Progenitor cell of endocrine pancreas (in vitro differentiated cells): ENCODE measurements around the gene QRICH1. TPM values are rescaled to one million over a fixed set of nuclear protein-coding genes. Genes with fewer than 3 reads are reported as not detected.

Experiments used
- DNase-seq: peaks from one replicate; pipeline ENCODE4 v3.0.0; 2021; ENCODE audit warnings: low spot score; ENCODE audit not compliant: unreplicated experiment
- H3K27ac Mint-ChIP-seq: 2 replicates; pipeline ENCODE4 v1.8.0; 2021; ENCODE audit warnings: mild to moderate bottlenecking, moderate library complexity, mixed read lengths
- H3K27me3 Mint-ChIP-seq: 2 replicates; pipeline ENCODE4 v1.8.0; 2021; ENCODE audit warnings: mixed read lengths
- H3K36me3 Mint-ChIP-seq: 2 replicates; pipeline ENCODE4 v1.8.0; 2022; ENCODE audit warnings: mixed read lengths; ENCODE audit not compliant: insufficient read depth
- H3K4me1 Mint-ChIP-seq: 2 replicates; pipeline ENCODE4 v1.8.0; 2021; ENCODE audit warnings: low read depth, mixed read lengths
- H3K4me3 Mint-ChIP-seq: 2 replicates; pipeline ENCODE4 v1.8.0; 2021; ENCODE audit warnings: low read depth, mild to moderate bottlenecking, moderate library complexity, mixed read lengths
- H3K9me3 Mint-ChIP-seq: 2 replicates; pipeline ENCODE4 v1.8.0; 2021; ENCODE audit warnings: low read depth, mixed read lengths
- total RNA-seq: library from RNA; stranded (reverse); gene quantifications from 2 replicates; pipeline ENCODE4 v1.2.1, GENCODE V29; 2021
- TF ChIP-seq, protein P1 (sequence below): fragments of 200-600 bp; sonication (generic); IDR thresholded peaks from one replicate; pipeline ENCODE4 v1.5.0; 2021; ENCODE audit warnings: antibody characterized with exemption, mild to moderate bottlenecking; ENCODE audit not compliant: unreplicated experiment

The QRICH1 gene
- total RNA-seq, 1 donor from 2014 or later, result 130 TPM

GRCh38 chr3:49001155-49001554 is 92.7 kb downstream of the QRICH1 start:
- Mint-ChIP-seq H3K36me3 (peaks cover 5% of the 10 kb centered on the region), H3K4me3 (no peak overlapping the region), H3K27me3 (peaks cover 24% of the 10 kb centered on the region), H3K27ac (no peak overlapping the region), H3K4me1 (peaks cover 36% of the 10 kb centered on the region), H3K9me3 (no peaks in the 10 kb centered on the region)
- TF ChIP-seq, protein P1, sequence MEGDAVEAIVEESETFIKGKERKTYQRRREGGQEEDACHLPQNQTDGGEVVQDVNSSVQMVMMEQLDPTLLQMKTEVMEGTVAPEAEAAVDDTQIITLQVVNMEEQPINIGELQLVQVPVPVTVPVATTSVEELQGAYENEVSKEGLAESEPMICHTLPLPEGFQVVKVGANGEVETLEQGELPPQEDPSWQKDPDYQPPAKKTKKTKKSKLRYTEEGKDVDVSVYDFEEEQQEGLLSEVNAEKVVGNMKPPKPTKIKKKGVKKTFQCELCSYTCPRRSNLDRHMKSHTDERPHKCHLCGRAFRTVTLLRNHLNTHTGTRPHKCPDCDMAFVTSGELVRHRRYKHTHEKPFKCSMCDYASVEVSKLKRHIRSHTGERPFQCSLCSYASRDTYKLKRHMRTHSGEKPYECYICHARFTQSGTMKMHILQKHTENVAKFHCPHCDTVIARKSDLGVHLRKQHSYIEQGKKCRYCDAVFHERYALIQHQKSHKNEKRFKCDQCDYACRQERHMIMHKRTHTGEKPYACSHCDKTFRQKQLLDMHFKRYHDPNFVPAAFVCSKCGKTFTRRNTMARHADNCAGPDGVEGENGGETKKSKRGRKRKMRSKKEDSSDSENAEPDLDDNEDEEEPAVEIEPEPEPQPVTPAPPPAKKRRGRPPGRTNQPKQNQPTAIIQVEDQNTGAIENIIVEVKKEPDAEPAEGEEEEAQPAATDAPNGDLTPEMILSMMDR, result no peak
- DNase-seq, result no peak

DNA sequence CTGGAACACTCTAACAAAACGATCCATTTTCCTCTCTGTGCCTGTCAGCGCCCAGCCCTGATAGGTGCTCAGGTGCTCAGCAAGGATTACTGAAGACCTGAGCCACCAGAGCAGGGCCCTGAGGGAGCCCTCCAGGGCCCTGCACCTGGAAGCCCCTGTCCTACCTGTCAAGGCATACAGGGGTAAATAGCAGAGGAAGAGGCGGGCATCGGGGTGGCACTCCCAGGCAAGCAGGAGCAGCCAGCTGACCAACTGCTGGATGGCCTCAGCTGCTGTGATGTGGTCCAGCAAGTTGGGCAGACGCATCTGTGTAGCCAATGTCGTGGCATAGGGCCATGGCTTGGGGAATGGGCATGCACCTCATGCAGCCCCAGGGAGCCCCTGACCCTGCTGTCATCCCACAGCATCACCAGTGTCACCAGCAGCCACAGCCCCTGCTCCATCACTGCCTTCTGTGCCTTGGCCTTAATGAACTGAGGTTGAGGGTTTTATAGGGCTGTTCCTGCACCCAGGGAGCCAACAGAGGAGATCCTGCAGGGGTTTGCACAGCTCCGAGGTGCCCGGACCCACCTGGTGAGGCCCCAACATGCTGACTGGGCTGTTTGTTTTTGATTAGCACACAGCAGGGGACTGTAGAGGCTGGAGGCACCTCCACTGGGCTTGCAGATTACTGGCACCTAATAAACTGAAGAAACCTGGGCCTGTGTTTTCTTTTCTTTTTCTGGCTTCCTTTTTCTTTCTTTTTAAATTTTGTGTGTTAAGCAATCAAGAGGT is 94.6 kb downstream of the QRICH1 start:
- Mint-ChIP-seq H3K4me3 (peak overlapping the region; percentile 5), H3K27ac (peak overlapping the region; percentile 84), H3K9me3 (no peaks in the 10 kb centered on the region), H3K27me3 (peaks cover 34% of the 10 kb centered on the region), H3K36me3 (peaks cover 15% of the 10 kb centered on the region), H3K4me1 (peaks cover 31% of the 10 kb centered on the region)
- TF ChIP-seq, protein P1, result no peak
- no peak for DNase-seq

DNA sequence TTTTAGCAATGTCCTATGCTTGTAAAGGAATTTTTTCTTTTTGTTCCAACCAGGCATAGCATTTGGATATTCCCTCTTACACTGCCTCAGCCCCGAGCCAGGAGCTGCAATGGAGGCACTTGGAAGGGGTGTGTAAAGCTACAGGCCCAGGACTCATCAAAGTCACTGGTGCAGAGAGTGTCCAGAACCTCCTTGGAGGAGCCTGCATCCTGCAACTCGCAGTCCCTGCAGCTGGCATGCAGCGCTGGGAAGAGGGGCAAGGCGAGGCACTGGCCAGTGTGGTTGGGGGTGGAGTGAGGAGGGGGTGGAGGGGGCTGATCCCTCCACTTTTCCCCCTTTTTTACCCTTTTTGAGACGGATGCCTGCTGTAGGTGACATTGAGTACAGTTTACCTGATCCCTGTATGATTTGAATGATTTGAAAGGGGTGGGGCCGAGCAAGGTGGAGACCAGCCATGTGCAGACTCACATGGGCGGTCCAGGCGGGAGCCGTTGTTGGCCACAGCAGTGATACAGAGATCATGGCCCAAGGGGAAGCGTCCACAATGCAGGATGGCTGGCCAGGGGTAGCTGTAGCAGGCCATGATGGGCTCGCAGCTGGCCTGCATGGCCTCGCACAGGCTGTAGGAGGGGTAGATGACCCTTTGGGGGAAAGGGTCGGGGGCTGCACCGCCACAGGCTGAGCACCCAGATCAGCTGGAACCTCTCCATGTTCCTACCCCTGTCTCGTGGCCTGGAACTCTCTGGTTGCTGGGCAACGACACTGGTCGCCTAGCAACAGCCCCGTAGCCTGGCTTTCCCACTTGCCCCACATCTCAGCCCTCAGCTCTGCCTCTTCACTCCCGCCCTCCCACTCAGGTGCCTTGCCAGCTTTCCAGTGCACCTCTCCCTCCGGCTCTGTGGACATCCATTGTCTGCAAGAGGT is 95.9 kb downstream of the QRICH1 start:
- H3K9me3 Mint-ChIP-seq, result no peaks in the 10 kb centered on the region
- H3K4me3 Mint-ChIP-seq, result no peak overlapping the region
- TF ChIP-seq, protein P1, result no peak
- no peak overlapping the region for H3K27ac Mint-ChIP-seq
- peaks cover 42% of the 10 kb centered on the region for H3K27me3 Mint-ChIP-seq
- H3K36me3 Mint-ChIP-seq, result peaks cover 18% of the 10 kb centered on the region
- DNase-seq, result no peak
- H3K4me1 Mint-ChIP-seq, result peaks cover 25% of the 10 kb centered on the region

GRCh38 chr3:48997102-48997635 is 96.7 kb downstream of the QRICH1 start:
- TF ChIP-seq, protein P1, result peak; percentile 23
- H3K27me3 Mint-ChIP-seq, result peaks cover 38% of the 10 kb centered on the region
- peaks cover 25% of the 10 kb centered on the region for H3K4me1 Mint-ChIP-seq
- no peak overlapping the region for H3K4me3 Mint-ChIP-seq
- H3K36me3 Mint-ChIP-seq, result peaks cover 17% of the 10 kb centered on the region
- DNase-seq, result no peak
- H3K9me3 Mint-ChIP-seq, result no peaks in the 10 kb centered on the region
- H3K27ac Mint-ChIP-seq, result no peak overlapping the region

DNA sequence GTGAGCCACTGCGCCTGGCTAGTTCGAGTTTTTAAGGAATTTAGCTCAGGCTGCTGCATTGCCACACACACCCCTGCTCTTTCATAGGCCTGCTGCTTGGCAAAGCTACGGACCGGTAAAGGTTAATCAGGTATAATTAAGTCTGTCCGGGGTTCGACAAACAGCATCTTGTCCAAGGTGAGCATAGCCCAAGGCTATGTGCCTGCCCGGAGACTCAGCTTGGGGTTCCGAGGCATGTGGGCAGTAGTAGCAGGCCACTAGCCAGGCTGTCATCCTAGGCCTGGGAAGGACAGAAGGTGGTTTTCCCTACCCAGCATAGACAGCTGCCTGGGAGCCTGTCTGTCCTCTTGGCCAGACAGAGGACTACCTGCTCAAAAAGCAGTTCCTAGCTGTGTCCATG is 97.2 kb downstream of the QRICH1 start:
- no peak for DNase-seq
- peaks cover 17% of the 10 kb centered on the region for H3K36me3 Mint-ChIP-seq

More for the DNA sequence above, 97.2 kb downstream of the QRICH1 start:
- Mint-ChIP-seq H3K4me3 (no peak overlapping the region), H3K27ac (no peak overlapping the region), H3K27me3 (peaks cover 37% of the 10 kb centered on the region), H3K4me1 (peaks cover 29% of the 10 kb centered on the region), H3K9me3 (no peaks in the 10 kb centered on the region)
- TF ChIP-seq, protein P1, result no peak
